ENCODE results near the gene LONRF2.

The LONRF2 gene

GRCh38 chr2:100230754-100231153 lies 91.5 kb downstream of the LONRF2 start:
- DNase-seq: no peak

- DNase-seq: no peak
Measured at GRCh38 chr2:100228967-100229366, 93.3 kb downstream of the LONRF2 start.

- no peak for DNase-seq
Measured at GRCh38 chr2:100228415-100228814, 93.9 kb downstream of the LONRF2 start.

GRCh38 chr2:100224988-100225710 lies 97.2 kb downstream of the LONRF2 start:
- no peak for DNase-seq

GRCh38 chr2:100223502-100223901 lies 98.8 kb downstream of the LONRF2 start:
- no peak for DNase-seq

Data from islet precursor cell (in vitro differentiated cells).